ENCODE measurements around the gene PDE6H. TPM values are rescaled to one million over a fixed set of nuclear protein-coding genes. Genes with fewer than 3 reads are reported as not detected.

PDE6H gene
- not detected for polyA plus RNA-seq (ENCODE audit: insufficient read length in 4 of 4)

GRCh38 chr12:14972816-14973215 is at the start of gene PDE6H:
Gene PDE6H (plus strand): TSS chr12:14973042. CDS start chr12:14978013, 4,971 bp downstream.
- no peak for DNase-seq (ENCODE audit: low read depth in 4 of 4, low spot score in 2 of 4)

DNA sequence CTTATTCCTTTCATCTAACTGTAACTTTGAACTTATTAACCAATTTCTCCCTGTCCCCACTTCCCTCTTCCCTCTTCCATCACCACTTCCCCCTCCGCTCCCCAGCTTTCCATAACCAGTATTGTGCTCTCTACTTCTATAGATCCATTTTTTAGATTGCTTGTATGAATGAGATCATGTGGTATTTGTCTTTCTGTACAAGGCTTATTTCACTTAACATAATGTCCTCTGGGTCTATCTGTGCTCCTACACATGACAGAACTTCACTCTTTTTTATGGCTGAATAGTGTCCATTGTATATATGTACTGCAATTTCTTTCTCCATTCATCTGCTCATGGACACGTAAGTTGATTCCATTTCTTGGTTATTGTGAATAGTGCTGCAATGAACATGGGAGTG is 48.9 kb upstream of the PDE6H start:
- DNase-seq (ENCODE audit: low read depth in 4 of 4, low spot score in 2 of 4) = no peak

DNA sequence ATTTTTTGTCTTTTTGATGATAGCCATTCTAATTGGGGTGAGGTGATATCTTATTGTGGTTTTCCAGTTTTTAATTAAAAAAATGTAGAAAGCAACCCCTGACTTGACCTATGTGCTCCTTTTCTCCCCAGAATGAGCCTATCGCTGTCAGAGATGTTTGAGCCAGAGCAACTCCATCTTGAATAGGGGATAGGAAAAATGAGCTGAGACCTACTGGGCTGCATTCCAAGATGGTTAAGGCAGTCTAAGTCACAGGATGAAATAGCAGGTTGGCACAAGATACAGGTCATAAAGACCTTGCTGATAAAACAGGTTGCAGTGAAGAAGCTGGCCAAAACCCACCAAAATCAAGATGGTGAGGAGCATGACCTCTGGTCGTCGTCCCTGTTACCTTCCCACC is 48.3 kb upstream of the PDE6H start:
- DNase-seq (ENCODE audit: low read depth in 4 of 4, low spot score in 2 of 4) = no peak

DNA sequence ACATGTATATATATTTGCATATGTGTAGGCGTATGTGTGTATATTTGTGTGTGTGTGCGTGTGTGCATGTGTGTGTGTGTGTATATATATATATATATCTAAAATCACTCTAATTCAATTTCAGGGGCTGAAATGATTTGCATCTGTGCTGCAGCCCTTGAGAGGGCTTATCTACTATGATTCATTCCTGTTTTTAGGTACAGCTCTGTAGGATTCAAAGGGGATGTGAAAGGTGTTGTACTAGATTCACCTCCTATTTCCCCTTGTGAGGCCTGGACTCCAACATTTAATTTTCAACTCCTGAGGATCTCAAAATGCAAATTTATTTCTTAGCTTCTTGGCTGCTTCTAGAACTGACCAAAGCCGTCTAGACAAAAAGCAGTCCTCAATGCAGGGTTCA is 45.6 kb upstream of the PDE6H start:
- DNase-seq (ENCODE audit: low read depth in 4 of 4, low spot score in 2 of 4) = no peak

DNA sequence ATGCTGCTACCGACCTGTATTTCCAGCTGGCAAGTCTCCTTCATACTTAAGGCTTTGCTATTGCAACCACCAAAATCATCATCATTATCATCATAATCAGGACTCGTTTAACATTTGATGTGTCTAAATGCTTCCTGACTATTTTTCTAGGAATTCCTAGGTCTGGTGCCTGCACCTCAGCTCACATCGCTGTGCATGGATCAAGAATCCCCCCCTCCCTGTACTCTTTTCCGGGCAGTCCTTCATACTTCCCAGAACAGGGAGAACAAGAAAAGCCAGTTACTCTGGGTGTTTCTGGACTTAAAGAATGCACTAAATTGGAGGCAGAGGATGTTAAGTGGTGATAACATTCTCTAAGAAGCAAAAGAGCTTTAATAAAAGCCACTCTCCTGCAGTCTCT is 43.9 kb upstream of the PDE6H start:
- DNase-seq (ENCODE audit: low read depth in 4 of 4, low spot score in 2 of 4) = peak in 1 of 4 donors; percentile 79

GRCh38 chr12:14930299-14930698 is 42.5 kb upstream of the PDE6H start:
- no peak for DNase-seq (ENCODE audit: low read depth in 4 of 4, low spot score in 2 of 4)

- no peak for DNase-seq (ENCODE audit: low read depth in 4 of 4, low spot score in 2 of 4)
Observed at GRCh38 chr12:14931359-14931758, 41.5 kb upstream of the PDE6H start.

- DNase-seq (ENCODE audit: low read depth in 4 of 4, low spot score in 2 of 4) = no peak
Observed at GRCh38 chr12:14931791-14932560, 40.9 kb upstream of the PDE6H start.

DNA sequence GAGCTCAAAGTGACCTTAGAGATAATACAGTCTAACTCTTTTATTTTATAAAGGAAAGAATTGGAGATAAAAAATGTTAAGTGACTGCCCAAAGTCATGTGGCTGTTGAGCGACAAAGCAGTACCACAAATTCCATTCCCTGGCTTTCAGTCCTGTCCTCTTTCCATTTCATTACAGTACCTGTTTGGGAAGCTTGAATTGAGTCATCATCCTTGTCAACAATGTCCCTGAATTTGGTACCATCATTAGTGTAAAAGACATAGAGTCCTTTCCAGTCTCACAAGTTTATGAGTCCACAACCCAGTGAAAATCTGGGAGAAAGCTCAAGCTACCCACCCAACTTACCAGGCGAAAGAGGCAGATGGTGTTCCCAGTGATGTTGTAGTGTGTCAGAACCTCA is 38.3 kb upstream of the PDE6H start:
- no peak for DNase-seq (ENCODE audit: low read depth in 4 of 4, low spot score in 2 of 4)

GRCh38 chr12:14935031-14935430 is 37.8 kb upstream of the PDE6H start:
- peak in 2 of 4 donors; percentile 45 to 57 for DNase-seq (ENCODE audit: low read depth in 4 of 4, low spot score in 2 of 4)

GRCh38 chr12:14936224-14936861 is 36.5 kb upstream of the PDE6H start:
- no peak for DNase-seq (ENCODE audit: low read depth in 4 of 4, low spot score in 2 of 4)

GRCh38 chr12:14937014-14937413 is 35.8 kb upstream of the PDE6H start:
- DNase-seq (ENCODE audit: low read depth in 4 of 4, low spot score in 2 of 4) = no peak

DNA sequence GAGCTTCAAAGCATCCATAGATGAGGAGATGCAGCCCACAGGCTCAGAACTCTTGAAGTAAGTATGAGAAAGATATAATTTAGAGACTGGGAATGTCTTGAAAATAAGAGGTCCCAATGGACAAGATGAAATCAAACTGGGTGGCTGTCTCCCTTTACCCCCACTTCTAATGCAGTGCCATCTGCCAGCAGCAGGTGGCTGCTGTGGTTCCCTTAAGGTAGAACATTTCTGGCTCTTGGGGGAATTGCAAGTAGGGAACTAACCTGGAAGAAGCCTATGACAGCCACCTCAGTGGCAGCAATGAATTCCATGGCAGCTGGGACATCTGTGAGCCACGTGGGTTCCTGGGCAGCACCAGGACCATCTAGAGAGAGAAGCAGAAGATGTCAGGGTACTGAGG is 35.2 kb upstream of the PDE6H start:
- no peak for DNase-seq (ENCODE audit: low read depth in 4 of 4, low spot score in 2 of 4)

- DNase-seq (ENCODE audit: low read depth in 4 of 4, low spot score in 2 of 4) = no peak
Observed at GRCh38 chr12:14938301-14938700, 34.5 kb upstream of the PDE6H start, which contains the start of gene ERP27. Gene ERP27 (minus strand): TSS chr12:14938537. CDS start chr12:14938508, 29 bp downstream.

GRCh38 chr12:14941369-14941768 is 31.5 kb upstream of the PDE6H start:
- no peak for DNase-seq (ENCODE audit: low read depth in 4 of 4, low spot score in 2 of 4)

- DNase-seq (ENCODE audit: low read depth in 4 of 4, low spot score in 2 of 4) = no peak
Observed at GRCh38 chr12:14942196-14942931, 30.5 kb upstream of the PDE6H start.

DNA sequence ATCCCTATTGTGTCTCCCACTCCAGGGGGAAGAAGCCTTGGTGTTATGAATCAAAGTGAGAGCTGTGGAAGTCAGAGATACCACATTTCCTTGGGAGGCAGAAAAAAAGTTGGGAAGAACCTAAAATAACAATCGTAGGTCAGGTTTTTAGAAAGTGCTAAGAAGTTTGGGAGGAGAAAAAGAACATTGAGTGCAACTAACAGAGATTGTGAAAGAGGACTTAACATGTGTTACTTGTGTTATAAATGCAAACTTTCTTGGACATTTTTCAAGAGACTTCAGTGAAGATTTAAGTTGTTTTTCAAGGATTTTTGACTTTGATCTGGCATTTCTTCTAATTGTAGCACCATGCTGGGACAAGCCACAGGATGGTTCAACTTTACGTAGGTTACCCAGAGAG is 26.7 kb upstream of the PDE6H start:
- no peak for DNase-seq (ENCODE audit: low read depth in 4 of 4, low spot score in 2 of 4)

DNA sequence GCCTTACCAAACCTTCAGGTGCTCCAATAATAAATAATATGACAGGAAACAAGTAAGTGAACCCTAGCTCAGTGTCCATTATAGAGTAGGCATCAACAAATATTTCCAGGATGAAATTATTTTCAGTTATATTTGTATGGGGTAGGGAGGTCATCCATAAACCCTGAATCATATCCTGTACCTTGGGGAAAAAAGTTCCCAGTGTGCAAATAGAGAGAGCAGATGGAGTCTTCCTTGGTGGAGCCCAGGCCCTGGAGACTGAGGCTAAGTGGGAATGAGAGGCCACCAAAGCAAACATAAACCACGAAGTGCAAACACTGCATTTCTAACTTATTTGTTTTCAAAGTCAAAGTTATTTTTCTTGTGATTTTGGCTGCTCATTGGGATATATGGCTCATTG is 26.0 kb upstream of the PDE6H start:
- DNase-seq (ENCODE audit: low read depth in 4 of 4, low spot score in 2 of 4) = no peak

DNA sequence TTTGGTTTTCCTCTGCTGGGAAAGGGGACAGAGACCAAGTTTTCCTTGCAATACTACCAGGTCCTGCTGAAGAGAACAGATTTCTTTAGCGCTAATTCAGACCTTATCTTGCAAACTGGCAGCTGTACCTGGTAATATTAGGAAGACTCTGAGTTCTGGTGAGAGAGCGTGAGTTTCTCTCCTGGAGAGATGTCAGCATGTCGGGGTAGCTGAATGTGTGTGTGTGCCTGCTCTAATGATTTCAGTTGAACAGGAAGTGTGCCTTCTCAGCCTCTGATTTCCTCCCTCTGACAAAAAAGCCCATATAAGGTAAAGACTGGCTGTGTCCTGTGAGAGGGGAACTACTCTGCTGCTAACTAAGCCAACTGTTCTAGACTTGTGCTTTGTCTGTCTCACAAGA is 24.2 kb upstream of the PDE6H start:
- peak in 2 of 4 donors; percentile 57 to 62 for DNase-seq (ENCODE audit: low read depth in 4 of 4, low spot score in 2 of 4)

DNA sequence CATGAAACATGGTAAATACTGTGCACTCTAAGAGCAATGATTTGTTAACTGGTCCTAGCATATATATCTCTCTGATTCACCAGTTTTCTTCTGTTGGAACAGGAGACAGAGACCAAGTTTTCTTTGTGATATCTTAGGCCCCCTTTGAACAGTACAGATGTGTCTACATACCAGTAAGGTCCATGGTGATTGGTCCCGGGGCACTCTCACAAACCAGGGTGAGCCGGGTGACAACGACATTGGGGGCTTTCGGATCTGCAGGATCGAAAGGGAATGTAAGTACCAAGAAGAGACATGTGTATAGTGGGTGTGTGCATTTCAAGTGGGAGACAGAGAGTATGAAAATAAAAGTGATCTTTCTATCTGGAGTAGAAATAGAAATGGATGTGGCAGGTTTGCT is 23.2 kb upstream of the PDE6H start:
- DNase-seq (ENCODE audit: low read depth in 4 of 4, low spot score in 2 of 4) = no peak

DNA sequence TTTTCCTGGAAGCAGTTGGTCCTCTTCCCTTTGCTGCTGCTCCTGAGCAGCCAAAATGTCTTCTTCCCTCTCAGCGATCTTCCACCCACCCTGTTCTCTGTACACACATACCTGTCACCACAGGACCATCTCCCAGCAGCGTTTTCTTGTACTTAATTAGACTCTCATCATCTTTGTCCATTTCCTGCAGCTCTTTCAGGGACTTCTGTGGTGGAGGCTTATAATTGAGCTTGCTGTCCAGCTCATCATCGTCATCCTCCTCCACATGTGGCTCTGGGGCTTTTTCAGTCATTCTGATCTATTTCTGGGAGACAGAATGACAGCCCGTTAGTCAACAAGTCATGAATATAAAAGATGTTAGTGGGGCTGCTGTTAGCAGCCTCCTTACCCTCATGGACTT is 22.4 kb upstream of the PDE6H start:
- DNase-seq (ENCODE audit: low read depth in 4 of 4, low spot score in 2 of 4) = no peak
